ENCODE data around the gene KAT6B. TPM values are rescaled to one million over a fixed set of nuclear protein-coding genes. Genes with fewer than 3 reads are reported as not detected.

The KAT6B gene
- total and polyA plus RNA-seq, 2 donors (not counting 1 experiment from before 2014, with no cell fraction given): 8.6 to 111 TPM

- H3K79me2 ChIP-seq (ENCODE audit: control insufficient read depth, insufficient read depth, low read length): peaks cover 76% of the 10 kb centered on the region
- peaks cover 22% of the 10 kb centered on the region for H4K20me1 ChIP-seq (ENCODE audit: control insufficient read depth, insufficient read depth, low read length, poor library complexity, severe bottlenecking)
- peaks cover 0 to 15% (median 11%) of the 10 kb centered on the region in 3 donors for H3K9me3 ChIP-seq (ENCODE audit: control extremely low read depth in 1 of 3, control insufficient read depth in 2 of 3, insufficient read depth in 1 of 3, low read length in 2 of 3)
- H3K27me3 ChIP-seq (replicated peaks in 1 of 4; ENCODE audit: control extremely low read depth in 1 of 4, control insufficient read depth in 3 of 4, insufficient read depth in 4 of 4, low read length in 3 of 4): no peaks in the 10 kb centered on the region
- H3K4me1 ChIP-seq (ENCODE audit: control insufficient read depth in 2 of 2, insufficient read depth in 2 of 2, low read length in 2 of 2): no peaks in the 10 kb centered on the region
- peaks cover 27% of the 10 kb centered on the region for H3K4me1 Mint-ChIP-seq
- WGBS (ENCODE audit: insufficient coverage): 100% methylated on average over 1 of the region's 2 CpGs
- H3K27ac Mint-ChIP-seq: no peak overlapping the region
- no peak for ATAC-seq (ENCODE audit: low read depth)
- no peak for DNase-seq
- no peaks in the 10 kb centered on the region for H3K36me3 ChIP-seq (replicated peaks in 1 of 2; ENCODE audit: control extremely low read depth in 1 of 2, control insufficient read depth in 1 of 2, extremely low read depth in 1 of 2, insufficient read depth in 2 of 2, low read length in 1 of 2)
- H3K27me3 Mint-ChIP-seq: no peaks in the 10 kb centered on the region
- ChIA-PET CTCF (interaction anchor here (1.3 to 1.5 kb wide), 2 partner anchors 14 to 183 kb away, joined by 3 read pairs; no protein-coding TSS in a partner anchor), POLR2A (no interaction called here)
- no peak overlapping the region for H3K4me2 ChIP-seq (replicated peaks; ENCODE audit: low read depth, low read length, poor library complexity, severe bottlenecking)
- intact Hi-C loops (cut with micrococcal nuclease): no loop called here
- H2AFZ ChIP-seq (ENCODE audit: insufficient read depth, low read depth, low read length, poor library complexity, severe bottlenecking): no peak overlapping the region
- no peak overlapping the region for H3K4me3 ChIP-seq (ENCODE audit: control extremely low read depth in 1 of 5, extremely low read depth in 1 of 5, insufficient read depth in 1 of 5, low read depth in 2 of 5, low read length in 4 of 5)
- H3K9ac ChIP-seq (ENCODE audit: low read length): no peak overlapping the region
- no peak overlapping the region for H3K27ac ChIP-seq (ENCODE audit: low read length in 2 of 2)
- no peak overlapping the region for H3K4me3 Mint-ChIP-seq
- TF ChIP-seq CTCF (IDR thresholded peaks at IDR 0.05): no peak
- TF ChIP-seq EZH2 (IDR thresholded peaks at IDR 0.05; ENCODE audit: borderline replicate concordance, insufficient read depth, low read depth, low read length, poor library complexity, severe bottlenecking): no peak
- H3K9me3 Mint-ChIP-seq (ENCODE audit: insufficient read depth): no peaks in the 10 kb centered on the region
Measured at GRCh38 chr10:74921744-74922143, 95.3 kb downstream of the KAT6B start.

GRCh38 chr10:74922921-74923320 is 96.5 kb downstream of the KAT6B start:
- WGBS (ENCODE audit: insufficient coverage): 100% methylated on average over 1 of the region's 1 CpG
- peaks cover 27% of the 10 kb centered on the region for H3K4me1 Mint-ChIP-seq
- H4K20me1 ChIP-seq (ENCODE audit: control insufficient read depth, insufficient read depth, low read length, poor library complexity, severe bottlenecking): peaks cover 12% of the 10 kb centered on the region
- H3K79me2 ChIP-seq (ENCODE audit: control insufficient read depth, insufficient read depth, low read length): peaks cover 77% of the 10 kb centered on the region
- no peaks in the 10 kb centered on the region for H3K27me3 ChIP-seq (replicated peaks in 1 of 4; ENCODE audit: control extremely low read depth in 1 of 4, control insufficient read depth in 3 of 4, insufficient read depth in 4 of 4, low read length in 3 of 4)
- no peaks in the 10 kb centered on the region for H3K4me1 ChIP-seq (ENCODE audit: control insufficient read depth in 2 of 2, insufficient read depth in 2 of 2, low read length in 2 of 2)
- no peaks in the 10 kb centered on the region for H3K27me3 Mint-ChIP-seq
- DNase-seq: no peak
- H3K36me3 ChIP-seq (replicated peaks in 1 of 2; ENCODE audit: control extremely low read depth in 1 of 2, control insufficient read depth in 1 of 2, extremely low read depth in 1 of 2, insufficient read depth in 2 of 2, low read length in 1 of 2): peaks cover 0 to 1% of the 10 kb centered on the region in 2 experiments
- peaks cover 0 to 15% (median 11%) of the 10 kb centered on the region in 3 donors for H3K9me3 ChIP-seq (ENCODE audit: control extremely low read depth in 1 of 3, control insufficient read depth in 2 of 3, insufficient read depth in 1 of 3, low read length in 2 of 3)
- H2AFZ ChIP-seq (ENCODE audit: insufficient read depth, low read depth, low read length, poor library complexity, severe bottlenecking): no peak overlapping the region
- no peak overlapping the region for H3K4me3 ChIP-seq (ENCODE audit: control extremely low read depth in 1 of 5, extremely low read depth in 1 of 5, insufficient read depth in 1 of 5, low read depth in 2 of 5, low read length in 4 of 5)
- H3K27ac Mint-ChIP-seq: no peak overlapping the region
- no peak overlapping the region for H3K4me3 Mint-ChIP-seq
- H3K9me3 Mint-ChIP-seq (ENCODE audit: insufficient read depth): no peaks in the 10 kb centered on the region
- H3K9ac ChIP-seq (ENCODE audit: low read length): no peak overlapping the region
- CTCF ChIA-PET: no interaction called here
- intact Hi-C loops (cut with micrococcal nuclease): no loop called here
- ATAC-seq (ENCODE audit: low read depth): no peak
- POLR2A ChIA-PET: no interaction called here
- H3K4me2 ChIP-seq (replicated peaks; ENCODE audit: low read depth, low read length, poor library complexity, severe bottlenecking): no peak overlapping the region
- H3K27ac ChIP-seq (ENCODE audit: low read length in 2 of 2): no peak overlapping the region
- no peak for TF ChIP-seq EZH2 (IDR thresholded peaks at IDR 0.05; ENCODE audit: borderline replicate concordance, insufficient read depth, low read depth, low read length, poor library complexity, severe bottlenecking)
- TF ChIP-seq CTCF (IDR thresholded peaks at IDR 0.05): no peak
